Hematopoietic multipotent progenitor cell treated with erythropoietin and hydrocortisone succinate and interleukin-3 and kit ligand, for 4 days (in vitro differentiated cells): ENCODE results near the gene NOS3.

Experiments
- DNase-seq: peaks from one replicate; pipeline ENCODE4 v3.0.0-alpha.2; 2015

Gene NOS3

GRCh38 chr7:150952331-150953050 lies 38.3 kb upstream of the NOS3 start:
- DNase-seq, result no peak

- DNase-seq, result no peak
Measured at GRCh38 chr7:150953061-150953997, 37.5 kb upstream of the NOS3 start.

GRCh38 chr7:150954201-150954985 lies 36.4 kb upstream of the NOS3 start:
- DNase-seq, result no peak

GRCh38 chr7:150954986-150955518 lies 35.8 kb upstream of the NOS3 start:
- no peak for DNase-seq

GRCh38 chr7:150955519-150956394 lies 35.1 kb upstream of the NOS3 start:
- DNase-seq, result peak; percentile 96

- peak; percentile 17 for DNase-seq
Measured at GRCh38 chr7:150956395-150957132, 34.3 kb upstream of the NOS3 start.

- peak; percentile 33 for DNase-seq
Measured at GRCh38 chr7:150957133-150958020, 33.4 kb upstream of the NOS3 start.

- DNase-seq, result peak; percentile 21
Measured at GRCh38 chr7:150958062-150958552, 32.7 kb upstream of the NOS3 start.

GRCh38 chr7:150958597-150958996 lies 32.2 kb upstream of the NOS3 start:
- DNase-seq, result peak; percentile 66

GRCh38 chr7:150959081-150959480 lies 31.7 kb upstream of the NOS3 start:
- DNase-seq, result peak; percentile 24

- DNase-seq, result peak; percentile 98
Measured at GRCh38 chr7:150959739-150960734, 30.8 kb upstream of the NOS3 start.

GRCh38 chr7:150961510-150962289 lies 29.1 kb upstream of the NOS3 start:
- peak; percentile 55 for DNase-seq

- no peak for DNase-seq
Measured at GRCh38 chr7:150962290-150962552, 28.6 kb upstream of the NOS3 start.

GRCh38 chr7:150962553-150963399 lies 28.0 kb upstream of the NOS3 start:
- peak; percentile 90 for DNase-seq

- DNase-seq, result peak; percentile 19
Measured at GRCh38 chr7:150963707-150964559, 26.9 kb upstream of the NOS3 start.

GRCh38 chr7:150964593-150965111 lies 26.2 kb upstream of the NOS3 start:
- DNase-seq, result peak; percentile 80
